K562 (cell line): ENCODE results near the gene CRKL. TPM values are rescaled to one million over a fixed set of nuclear protein-coding genes. Genes with fewer than 3 reads are reported as not detected.

Experiments
- ILK ChIP-seq: fragments of 450-650 bp; IDR thresholded peaks from 2 replicates; pipeline ENCODE4 v1.6.1; 2016; ENCODE audit warnings: missing genetic modification characterization, low read depth, mild to moderate bottlenecking, missing compliant biosample characterization, moderate library complexity, borderline replicate concordance
- NONO ChIP-seq, 2 experiments: fragments of 200-400 bp in 1 of 2; fragments of 450-650 bp in 1 of 2; formaldehyde crosslinking in 1 of 2; IDR thresholded peaks; 2 replicates each; pipeline ENCODE4 v1.6.1; 2017; ENCODE audit warnings: low read depth in 2 of 2, mild to moderate bottlenecking in 2 of 2, moderate library complexity in 2 of 2, low read length in 1 of 2
- SAFB ChIP-seq: fragments of 200-400 bp; formaldehyde crosslinking; IDR thresholded peaks from 2 replicates; pipeline ENCODE4 v1.6.1; 2017; ENCODE audit warnings: low read depth, low read length, borderline replicate concordance
- SAP30 ChIP-seq: fragments of 200-600 bp; sonication (generic); IDR thresholded peaks from 2 replicates; pipeline ENCODE4 v1.6.1; 2012; ENCODE audit warnings: borderline replicate concordance, low read depth, mild to moderate bottlenecking, moderate library complexity, low read length, control low read depth, inconsistent platforms; ENCODE audit not compliant: insufficient read depth, poor library complexity, severe bottlenecking
- SMC3 ChIP-seq: conservative IDR thresholded peaks from 2 replicates; pipeline ENCODE4 v1.6.1; 2011; ENCODE audit warnings: low read depth, low read length, improper control_type of control experiment; ENCODE audit not compliant: insufficient read depth
- SP1 ChIP-seq: sonication (generic); formaldehyde crosslinking; IDR thresholded peaks from 2 replicates; pipeline ENCODE4 v1.8.1; 2022; ENCODE audit warnings: mild to moderate bottlenecking, missing genetic modification reagents
- ZNF263 ChIP-seq: sonication (generic); formaldehyde crosslinking; IDR thresholded peaks from 2 replicates; pipeline ENCODE4 v1.8.0; 2022; ENCODE audit warnings: mild to moderate bottlenecking, missing genetic modification reagents, borderline replicate concordance
- polyA plus RNA-seq, 8 experiments: library from polyadenylated mRNA; depleted of rRNA in 4 of 8; stranded (reverse) in 5 of 8; unstranded in 3 of 8; fragments of >200 nt; fragmentation: Nextera tagmentation in 2 of 8; fragmentation: Illumina TruSeq in 1 of 8; extraction: Ambion mirVana in 2 of 8; extraction: Trizol in 1 of 8; gene quantifications; 2 replicates each; pipeline versions ENCODE4 v1.2.1 to v1.2.3, GENCODE V29; 2011 to 2014; ENCODE audit warnings: inconsistent platforms in 1 of 8, missing spikeins in 1 of 8
- total RNA-seq, 7 experiments: library from RNA; depleted of rRNA in 6 of 7; stranded (reverse); fragments of >200 nt in 6 of 7; fragmentation: Illumina TruSeq in 2 of 7; extraction: Trizol in 2 of 7; gene quantifications; 2 replicates each; pipeline versions ENCODE4 v1.2.1 to v1.2.3, GENCODE V29; 2011 to 2021; ENCODE audit warnings: low replicate concordance in 1 of 7
- TF ChIP-seq, protein P1 (sequence below): fragments of 200-600 bp; sonication (generic); IDR thresholded peaks from one replicate; pipeline ENCODE4 v1.6.1; 2012; ENCODE audit warnings: mild to moderate bottlenecking, low read depth, low read length, inconsistent platforms
- TF ChIP-seq, protein P2 (sequence below), 2 experiments: fragments of 450-650 bp; IDR thresholded peaks; 2 replicates each; pipeline ENCODE4 v1.6.1; 2018; ENCODE audit warnings: mild to moderate bottlenecking in 2 of 2, low read depth in 1 of 2; ENCODE audit not compliant: partially characterized antibody in 2 of 2

The CRKL gene
- total and polyA plus RNA-seq, 9 of the 15 experiments (the other 6 are each of a cell fraction or from before 2014, with no cell fraction given) = 100 to 263 (median 124) TPM

DNA sequence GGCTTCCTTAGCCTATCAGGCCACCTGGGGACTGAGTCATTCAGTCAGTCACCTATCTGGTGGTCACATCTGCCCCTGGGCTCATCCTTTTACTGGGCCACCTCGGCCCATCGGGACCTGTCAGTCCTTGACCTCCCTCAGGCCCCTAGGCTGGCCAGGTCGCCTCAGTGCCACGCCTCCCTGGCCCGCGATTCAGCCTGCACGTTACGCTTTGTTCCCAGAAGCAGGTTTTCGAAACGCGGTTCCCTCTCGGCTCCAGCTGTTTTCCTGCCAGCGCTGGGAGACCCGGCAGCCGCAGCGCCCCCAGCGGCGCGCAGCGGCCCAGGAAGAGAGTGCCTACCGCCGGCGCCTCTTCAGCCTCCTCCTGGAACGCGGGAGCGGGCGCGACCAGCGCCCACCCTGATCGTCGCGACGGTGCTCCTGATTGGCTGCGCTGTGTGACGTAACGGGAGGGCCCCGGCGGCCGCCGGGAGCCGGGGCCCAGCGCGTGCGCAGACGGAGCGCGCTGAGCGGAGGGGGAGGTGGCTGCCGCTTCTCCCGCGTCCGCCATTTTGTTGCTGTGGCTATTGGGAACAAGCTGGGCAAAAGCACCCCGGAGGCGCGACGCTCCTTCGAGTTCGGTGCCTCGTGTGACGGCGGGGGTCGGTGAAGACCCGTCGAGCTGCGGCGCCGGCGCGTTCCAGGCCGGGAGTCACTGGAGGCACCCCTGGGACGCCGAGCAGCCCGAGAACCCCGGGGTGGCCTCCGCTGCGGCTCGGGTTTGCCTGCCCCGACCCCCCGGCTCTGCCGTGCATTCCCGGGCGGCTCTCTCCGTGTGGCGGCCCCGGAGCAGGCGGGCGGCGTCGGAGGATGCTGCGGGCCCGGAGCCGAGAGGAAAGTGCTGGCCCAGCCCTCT, at the start of gene CRKL (continued):
- TF ChIP-seq SAP30 = peak; percentile 100
- TF ChIP-seq NONO (IDR thresholded peaks at IDR 0.05; ENCODE audit: low read depth in 2 of 2, low read length in 1 of 2) = peak in 1 of 2 experiments; percentile 79; a peak in 2 of 4 replicates
- TF ChIP-seq SAFB = peak; percentile 77
- TF ChIP-seq, protein P1, sequence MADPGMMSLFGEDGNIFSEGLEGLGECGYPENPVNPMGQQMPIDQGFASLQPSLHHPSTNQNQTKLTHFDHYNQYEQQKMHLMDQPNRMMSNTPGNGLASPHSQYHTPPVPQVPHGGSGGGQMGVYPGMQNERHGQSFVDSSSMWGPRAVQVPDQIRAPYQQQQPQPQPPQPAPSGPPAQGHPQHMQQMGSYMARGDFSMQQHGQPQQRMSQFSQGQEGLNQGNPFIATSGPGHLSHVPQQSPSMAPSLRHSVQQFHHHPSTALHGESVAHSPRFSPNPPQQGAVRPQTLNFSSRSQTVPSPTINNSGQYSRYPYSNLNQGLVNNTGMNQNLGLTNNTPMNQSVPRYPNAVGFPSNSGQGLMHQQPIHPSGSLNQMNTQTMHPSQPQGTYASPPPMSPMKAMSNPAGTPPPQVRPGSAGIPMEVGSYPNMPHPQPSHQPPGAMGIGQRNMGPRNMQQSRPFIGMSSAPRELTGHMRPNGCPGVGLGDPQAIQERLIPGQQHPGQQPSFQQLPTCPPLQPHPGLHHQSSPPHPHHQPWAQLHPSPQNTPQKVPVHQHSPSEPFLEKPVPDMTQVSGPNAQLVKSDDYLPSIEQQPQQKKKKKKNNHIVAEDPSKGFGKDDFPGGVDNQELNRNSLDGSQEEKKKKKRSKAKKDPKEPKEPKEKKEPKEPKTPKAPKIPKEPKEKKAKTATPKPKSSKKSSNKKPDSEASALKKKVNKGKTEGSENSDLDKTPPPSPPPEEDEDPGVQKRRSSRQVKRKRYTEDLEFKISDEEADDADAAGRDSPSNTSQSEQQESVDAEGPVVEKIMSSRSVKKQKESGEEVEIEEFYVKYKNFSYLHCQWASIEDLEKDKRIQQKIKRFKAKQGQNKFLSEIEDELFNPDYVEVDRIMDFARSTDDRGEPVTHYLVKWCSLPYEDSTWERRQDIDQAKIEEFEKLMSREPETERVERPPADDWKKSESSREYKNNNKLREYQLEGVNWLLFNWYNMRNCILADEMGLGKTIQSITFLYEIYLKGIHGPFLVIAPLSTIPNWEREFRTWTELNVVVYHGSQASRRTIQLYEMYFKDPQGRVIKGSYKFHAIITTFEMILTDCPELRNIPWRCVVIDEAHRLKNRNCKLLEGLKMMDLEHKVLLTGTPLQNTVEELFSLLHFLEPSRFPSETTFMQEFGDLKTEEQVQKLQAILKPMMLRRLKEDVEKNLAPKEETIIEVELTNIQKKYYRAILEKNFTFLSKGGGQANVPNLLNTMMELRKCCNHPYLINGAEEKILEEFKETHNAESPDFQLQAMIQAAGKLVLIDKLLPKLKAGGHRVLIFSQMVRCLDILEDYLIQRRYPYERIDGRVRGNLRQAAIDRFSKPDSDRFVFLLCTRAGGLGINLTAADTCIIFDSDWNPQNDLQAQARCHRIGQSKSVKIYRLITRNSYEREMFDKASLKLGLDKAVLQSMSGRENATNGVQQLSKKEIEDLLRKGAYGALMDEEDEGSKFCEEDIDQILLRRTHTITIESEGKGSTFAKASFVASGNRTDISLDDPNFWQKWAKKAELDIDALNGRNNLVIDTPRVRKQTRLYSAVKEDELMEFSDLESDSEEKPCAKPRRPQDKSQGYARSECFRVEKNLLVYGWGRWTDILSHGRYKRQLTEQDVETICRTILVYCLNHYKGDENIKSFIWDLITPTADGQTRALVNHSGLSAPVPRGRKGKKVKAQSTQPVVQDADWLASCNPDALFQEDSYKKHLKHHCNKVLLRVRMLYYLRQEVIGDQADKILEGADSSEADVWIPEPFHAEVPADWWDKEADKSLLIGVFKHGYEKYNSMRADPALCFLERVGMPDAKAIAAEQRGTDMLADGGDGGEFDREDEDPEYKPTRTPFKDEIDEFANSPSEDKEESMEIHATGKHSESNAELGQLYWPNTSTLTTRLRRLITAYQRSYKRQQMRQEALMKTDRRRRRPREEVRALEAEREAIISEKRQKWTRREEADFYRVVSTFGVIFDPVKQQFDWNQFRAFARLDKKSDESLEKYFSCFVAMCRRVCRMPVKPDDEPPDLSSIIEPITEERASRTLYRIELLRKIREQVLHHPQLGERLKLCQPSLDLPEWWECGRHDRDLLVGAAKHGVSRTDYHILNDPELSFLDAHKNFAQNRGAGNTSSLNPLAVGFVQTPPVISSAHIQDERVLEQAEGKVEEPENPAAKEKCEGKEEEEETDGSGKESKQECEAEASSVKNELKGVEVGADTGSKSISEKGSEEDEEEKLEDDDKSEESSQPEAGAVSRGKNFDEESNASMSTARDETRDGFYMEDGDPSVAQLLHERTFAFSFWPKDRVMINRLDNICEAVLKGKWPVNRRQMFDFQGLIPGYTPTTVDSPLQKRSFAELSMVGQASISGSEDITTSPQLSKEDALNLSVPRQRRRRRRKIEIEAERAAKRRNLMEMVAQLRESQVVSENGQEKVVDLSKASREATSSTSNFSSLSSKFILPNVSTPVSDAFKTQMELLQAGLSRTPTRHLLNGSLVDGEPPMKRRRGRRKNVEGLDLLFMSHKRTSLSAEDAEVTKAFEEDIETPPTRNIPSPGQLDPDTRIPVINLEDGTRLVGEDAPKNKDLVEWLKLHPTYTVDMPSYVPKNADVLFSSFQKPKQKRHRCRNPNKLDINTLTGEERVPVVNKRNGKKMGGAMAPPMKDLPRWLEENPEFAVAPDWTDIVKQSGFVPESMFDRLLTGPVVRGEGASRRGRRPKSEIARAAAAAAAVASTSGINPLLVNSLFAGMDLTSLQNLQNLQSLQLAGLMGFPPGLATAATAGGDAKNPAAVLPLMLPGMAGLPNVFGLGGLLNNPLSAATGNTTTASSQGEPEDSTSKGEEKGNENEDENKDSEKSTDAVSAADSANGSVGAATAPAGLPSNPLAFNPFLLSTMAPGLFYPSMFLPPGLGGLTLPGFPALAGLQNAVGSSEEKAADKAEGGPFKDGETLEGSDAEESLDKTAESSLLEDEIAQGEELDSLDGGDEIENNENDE = peak; percentile 91
- TF ChIP-seq, protein P2, sequence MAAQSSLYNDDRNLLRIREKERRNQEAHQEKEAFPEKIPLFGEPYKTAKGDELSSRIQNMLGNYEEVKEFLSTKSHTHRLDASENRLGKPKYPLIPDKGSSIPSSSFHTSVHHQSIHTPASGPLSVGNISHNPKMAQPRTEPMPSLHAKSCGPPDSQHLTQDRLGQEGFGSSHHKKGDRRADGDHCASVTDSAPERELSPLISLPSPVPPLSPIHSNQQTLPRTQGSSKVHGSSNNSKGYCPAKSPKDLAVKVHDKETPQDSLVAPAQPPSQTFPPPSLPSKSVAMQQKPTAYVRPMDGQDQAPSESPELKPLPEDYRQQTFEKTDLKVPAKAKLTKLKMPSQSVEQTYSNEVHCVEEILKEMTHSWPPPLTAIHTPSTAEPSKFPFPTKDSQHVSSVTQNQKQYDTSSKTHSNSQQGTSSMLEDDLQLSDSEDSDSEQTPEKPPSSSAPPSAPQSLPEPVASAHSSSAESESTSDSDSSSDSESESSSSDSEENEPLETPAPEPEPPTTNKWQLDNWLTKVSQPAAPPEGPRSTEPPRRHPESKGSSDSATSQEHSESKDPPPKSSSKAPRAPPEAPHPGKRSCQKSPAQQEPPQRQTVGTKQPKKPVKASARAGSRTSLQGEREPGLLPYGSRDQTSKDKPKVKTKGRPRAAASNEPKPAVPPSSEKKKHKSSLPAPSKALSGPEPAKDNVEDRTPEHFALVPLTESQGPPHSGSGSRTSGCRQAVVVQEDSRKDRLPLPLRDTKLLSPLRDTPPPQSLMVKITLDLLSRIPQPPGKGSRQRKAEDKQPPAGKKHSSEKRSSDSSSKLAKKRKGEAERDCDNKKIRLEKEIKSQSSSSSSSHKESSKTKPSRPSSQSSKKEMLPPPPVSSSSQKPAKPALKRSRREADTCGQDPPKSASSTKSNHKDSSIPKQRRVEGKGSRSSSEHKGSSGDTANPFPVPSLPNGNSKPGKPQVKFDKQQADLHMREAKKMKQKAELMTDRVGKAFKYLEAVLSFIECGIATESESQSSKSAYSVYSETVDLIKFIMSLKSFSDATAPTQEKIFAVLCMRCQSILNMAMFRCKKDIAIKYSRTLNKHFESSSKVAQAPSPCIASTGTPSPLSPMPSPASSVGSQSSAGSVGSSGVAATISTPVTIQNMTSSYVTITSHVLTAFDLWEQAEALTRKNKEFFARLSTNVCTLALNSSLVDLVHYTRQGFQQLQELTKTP (IDR thresholded peaks at IDR 0.05; ENCODE audit: low read depth in 1 of 2, partially characterized antibody in 2 of 2) = no peak
- peak; percentile 90 for TF ChIP-seq SMC3
- TF ChIP-seq ZNF263 (CRISPR knock-in tag) = no peak
- no peak for TF ChIP-seq ILK (tag)
- TF ChIP-seq SP1 (CRISPR knock-in tag) = peak; percentile 97
